ENCODE measurements around the gene OTUD5.

OTUD5 gene

GRCh38 chrX:48902776-48903175, 54.6 kb downstream of the OTUD5 start:
- H3K4me1 ChIP-seq, result no peaks in the 10 kb centered on the region
- H3K9me3 ChIP-seq, result no peaks in the 10 kb centered on the region
- no peaks in the 10 kb centered on the region for H3K27me3 ChIP-seq
- peaks cover 13% of the 10 kb centered on the region for H3K36me3 ChIP-seq
- DNase-seq, result no peak
- TF ChIP-seq, protein P1, sequence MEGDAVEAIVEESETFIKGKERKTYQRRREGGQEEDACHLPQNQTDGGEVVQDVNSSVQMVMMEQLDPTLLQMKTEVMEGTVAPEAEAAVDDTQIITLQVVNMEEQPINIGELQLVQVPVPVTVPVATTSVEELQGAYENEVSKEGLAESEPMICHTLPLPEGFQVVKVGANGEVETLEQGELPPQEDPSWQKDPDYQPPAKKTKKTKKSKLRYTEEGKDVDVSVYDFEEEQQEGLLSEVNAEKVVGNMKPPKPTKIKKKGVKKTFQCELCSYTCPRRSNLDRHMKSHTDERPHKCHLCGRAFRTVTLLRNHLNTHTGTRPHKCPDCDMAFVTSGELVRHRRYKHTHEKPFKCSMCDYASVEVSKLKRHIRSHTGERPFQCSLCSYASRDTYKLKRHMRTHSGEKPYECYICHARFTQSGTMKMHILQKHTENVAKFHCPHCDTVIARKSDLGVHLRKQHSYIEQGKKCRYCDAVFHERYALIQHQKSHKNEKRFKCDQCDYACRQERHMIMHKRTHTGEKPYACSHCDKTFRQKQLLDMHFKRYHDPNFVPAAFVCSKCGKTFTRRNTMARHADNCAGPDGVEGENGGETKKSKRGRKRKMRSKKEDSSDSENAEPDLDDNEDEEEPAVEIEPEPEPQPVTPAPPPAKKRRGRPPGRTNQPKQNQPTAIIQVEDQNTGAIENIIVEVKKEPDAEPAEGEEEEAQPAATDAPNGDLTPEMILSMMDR (IDR thresholded peaks at IDR 0.05; ENCODE audit: low read depth, low read length), result no peak
- no peak overlapping the region for H3K4me3 ChIP-seq (ENCODE audit: low read depth, low read length)

GRCh38 chrX:48902135-48902534, 55.3 kb downstream of the OTUD5 start:
- H3K4me3 ChIP-seq (ENCODE audit: low read depth, low read length), result no peak overlapping the region
- H3K9me3 ChIP-seq, result no peaks in the 10 kb centered on the region
- H3K36me3 ChIP-seq, result peaks cover 13% of the 10 kb centered on the region
- no peaks in the 10 kb centered on the region for H3K4me1 ChIP-seq
- TF ChIP-seq, protein P1 (IDR thresholded peaks at IDR 0.05; ENCODE audit: low read depth, low read length), result no peak
- H3K27me3 ChIP-seq, result no peaks in the 10 kb centered on the region
- DNase-seq, result no peak

DNA sequence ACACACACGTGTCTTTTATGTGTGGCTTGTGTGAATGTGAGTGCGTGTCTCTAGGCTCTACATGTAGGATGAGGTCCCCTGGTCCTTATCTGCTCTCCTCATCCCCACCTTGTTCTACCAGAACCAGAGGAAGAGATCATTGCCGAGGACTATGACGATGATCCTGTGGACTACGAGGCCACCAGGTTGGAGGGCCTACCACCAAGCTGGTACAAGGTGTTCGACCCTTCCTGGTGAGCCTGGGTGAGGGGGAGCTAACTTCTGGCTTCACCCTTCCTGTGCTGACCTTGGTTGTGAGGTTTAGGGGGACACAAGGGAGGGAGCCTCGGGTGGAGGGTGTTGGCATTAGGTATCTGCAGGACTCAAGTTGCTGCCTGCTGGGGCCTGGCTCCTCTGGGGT, 56.3 kb downstream of the OTUD5 start:
- H3K36me3 ChIP-seq, result peaks cover 13% of the 10 kb centered on the region
- TF ChIP-seq, protein P1 (IDR thresholded peaks at IDR 0.05; ENCODE audit: low read depth, low read length), result no peak

DNA sequence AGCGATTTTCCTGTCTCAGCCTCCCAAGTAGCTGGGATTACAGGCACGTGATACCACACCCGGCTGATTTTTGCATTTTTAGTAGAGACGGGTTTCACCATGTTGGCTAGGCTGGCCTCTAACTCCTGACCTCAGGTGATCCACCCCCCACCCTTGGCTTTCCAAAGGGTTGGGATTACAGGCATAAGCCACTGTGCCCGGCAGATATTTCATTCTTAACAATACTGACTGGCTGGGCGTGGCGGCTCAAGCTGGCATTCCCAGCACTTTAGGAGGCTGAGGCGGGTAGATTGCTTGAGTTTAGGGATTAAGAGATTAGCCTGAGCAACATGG, 58.4 kb downstream of the OTUD5 start:
- TF ChIP-seq, protein P1 (IDR thresholded peaks at IDR 0.05; ENCODE audit: low read depth, low read length), result no peak
- H3K36me3 ChIP-seq, result peaks cover 13% of the 10 kb centered on the region
- no peaks in the 10 kb centered on the region for H3K4me1 ChIP-seq
- no peak overlapping the region; the same call in 1 of the 2 replicates for H3K4me3 ChIP-seq (ENCODE audit: low read depth, low read length)
- no peak for DNase-seq
- H3K27me3 ChIP-seq, result no peaks in the 10 kb centered on the region
- no peaks in the 10 kb centered on the region for H3K9me3 ChIP-seq

More for the DNA sequence above, 56.3 kb downstream of the OTUD5 start:
- Histone ChIP-seq H3K4me3 (ENCODE audit: low read depth, low read length) (no peak overlapping the region), H3K27me3 (no peaks in the 10 kb centered on the region), H3K9me3 (no peaks in the 10 kb centered on the region), H3K4me1 (no peaks in the 10 kb centered on the region)
- DNase-seq, result no peak

GRCh38 chrX:48897625-48898306, 59.6 kb downstream of the OTUD5 start, which contains the start of the genes PQBP1 and TIMM17B:
Gene PQBP1 (plus strand): TSS chrX:48897930. CDS start chrX:48898510, 580 bp downstream.
Gene TIMM17B (minus strand): TSS chrX:48897768. CDS start chrX:48897749, 19 bp downstream.
- H3K9me3 ChIP-seq, result no peaks in the 10 kb centered on the region
- H3K36me3 ChIP-seq, result peaks cover 9% of the 10 kb centered on the region; the same call in 1 of the 2 replicates
- no peaks in the 10 kb centered on the region for H3K27me3 ChIP-seq
- DNase-seq, result peak; percentile 91
- H3K4me1 ChIP-seq, result no peaks in the 10 kb centered on the region
- peak within 1 kb of the TSS; percentile 89 for H3K4me3 ChIP-seq (ENCODE audit: low read depth, low read length)
- TF ChIP-seq, protein P1 (IDR thresholded peaks at IDR 0.05; ENCODE audit: low read depth, low read length), result no peak

DNA sequence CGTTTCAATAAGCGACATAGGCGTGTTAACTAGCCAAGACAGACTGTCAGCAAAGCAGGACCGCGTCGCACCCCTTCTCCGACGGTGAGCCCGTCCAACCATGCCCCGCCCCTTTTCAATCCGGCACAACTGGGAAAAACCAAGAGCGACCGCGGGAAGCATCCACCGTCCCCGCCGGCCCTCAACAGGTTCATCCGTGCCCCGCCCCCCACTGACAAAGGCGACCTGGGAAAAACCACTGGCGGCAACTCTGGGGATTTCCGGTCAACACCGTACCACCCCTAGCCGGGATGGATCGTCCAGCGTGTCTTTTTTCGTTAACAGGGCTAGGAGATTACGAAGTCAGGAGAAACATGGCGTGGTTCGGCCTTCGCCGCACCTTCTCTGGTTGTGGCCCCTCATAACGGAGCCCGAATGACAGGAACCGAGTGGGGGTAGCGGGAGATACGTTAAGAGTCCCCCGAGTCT, 60.2 kb downstream of the OTUD5 start:
- no peaks in the 10 kb centered on the region for H3K4me1 ChIP-seq
- no peaks in the 10 kb centered on the region for H3K27me3 ChIP-seq
- H3K9me3 ChIP-seq, result no peaks in the 10 kb centered on the region
- peak; percentile 84 for DNase-seq
- TF ChIP-seq, protein P1 (IDR thresholded peaks at IDR 0.05; ENCODE audit: low read depth, low read length), result no peak
- H3K36me3 ChIP-seq, result peaks cover 9% of the 10 kb centered on the region; the same call in 1 of the 2 replicates
- H3K4me3 ChIP-seq (ENCODE audit: low read depth, low read length), result peak overlapping the region; percentile 89
